Breast epithelium (tissue), 4 donors: ENCODE data around the gene ASS1. TPM values are rescaled to one million over a fixed set of nuclear protein-coding genes. Genes with fewer than 3 reads are reported as not detected.

Experiments used
- DNase-seq, 2 donors: peaks; one replicate each; pipeline ENCODE4 v3.0.0-alpha.2; 2019; ENCODE audit warnings: low spot score in 2 of 2
- H3K27ac ChIP-seq, 2 donors: fragments of 200-600 bp; sonication (generic) in 1 of 2; one replicate each; pipeline ENCODE4 v1.5.1; 2016 to 2019; ENCODE audit warnings: mild to moderate bottlenecking in 1 of 2
- H3K27me3 ChIP-seq, 2 donors: fragments of 200-600 bp; sonication (generic) in 1 of 2; one replicate each; pipeline versions ENCODE4 v1.5.1 to v1.6.0; 2017 to 2019; ENCODE audit warnings: control low read depth in 1 of 2, mild to moderate bottlenecking in 1 of 2
- H3K36me3 ChIP-seq: fragments of 200-600 bp; one replicate; pipeline ENCODE4 v1.5.1; 2019
- H3K4me1 ChIP-seq, 2 donors: fragments of 200-600 bp; sonication (generic); one replicate each; pipeline ENCODE4 v1.5.1; 2016 to 2019; ENCODE audit warnings: control low read depth in 1 of 2
- H3K4me3 ChIP-seq, 3 donors: fragments of 200-600 bp; sonication (generic); 1 replicate in 2 of 3; 2 replicates in 1 of 3; pipeline ENCODE4 v1.5.1; 2016 to 2019; ENCODE audit warnings: mild to moderate bottlenecking in 3 of 3, moderate library complexity in 2 of 3
- H3K9me3 ChIP-seq, 2 donors: fragments of 200-600 bp; sonication (generic) in 1 of 2; one replicate each; pipeline ENCODE4 v1.5.1; 2016 to 2019; ENCODE audit warnings: control low read depth in 1 of 2
- POLR2A ChIP-seq: fragments of 450-650 bp; IDR thresholded peaks from one replicate; pipeline ENCODE4 v1.6.1; 2016; ENCODE audit warnings: antibody characterized with exemption, mild to moderate bottlenecking, moderate library complexity
- POLR2AphosphoS5 ChIP-seq, 3 donors: sonication (generic); formaldehyde crosslinking; IDR thresholded peaks; one replicate each; pipeline ENCODE4 v1.6.1; 2017; ENCODE audit warnings: antibody characterized with exemption in 3 of 3
- intact Hi-C: fragments of 100-400 bp; cut with DNase I; formaldehyde crosslinking; loops from one replicate; pipeline ENCODE4 v1.15.1; 2023; ENCODE audit warnings: low total_unique reads
- total RNA-seq, 3 donors: library from RNA; depleted of rRNA; stranded (reverse); fragments of >200 nt; gene quantifications; one replicate each; pipeline ENCODE4 v1.1.0, GENCODE V29; 2016
- TF ChIP-seq, protein P1 (sequence below), 3 donors: fragments of 450-650 bp; IDR thresholded peaks; one replicate each; pipeline ENCODE4 v1.5.1; 2016 to 2017; ENCODE audit warnings: antibody characterized with exemption in 3 of 3, mild to moderate bottlenecking in 3 of 3, moderate library complexity in 3 of 3

Gene ASS1
- total RNA-seq, 3 donors from 2014 or later: 167 to 514 (median 190) TPM

DNA sequence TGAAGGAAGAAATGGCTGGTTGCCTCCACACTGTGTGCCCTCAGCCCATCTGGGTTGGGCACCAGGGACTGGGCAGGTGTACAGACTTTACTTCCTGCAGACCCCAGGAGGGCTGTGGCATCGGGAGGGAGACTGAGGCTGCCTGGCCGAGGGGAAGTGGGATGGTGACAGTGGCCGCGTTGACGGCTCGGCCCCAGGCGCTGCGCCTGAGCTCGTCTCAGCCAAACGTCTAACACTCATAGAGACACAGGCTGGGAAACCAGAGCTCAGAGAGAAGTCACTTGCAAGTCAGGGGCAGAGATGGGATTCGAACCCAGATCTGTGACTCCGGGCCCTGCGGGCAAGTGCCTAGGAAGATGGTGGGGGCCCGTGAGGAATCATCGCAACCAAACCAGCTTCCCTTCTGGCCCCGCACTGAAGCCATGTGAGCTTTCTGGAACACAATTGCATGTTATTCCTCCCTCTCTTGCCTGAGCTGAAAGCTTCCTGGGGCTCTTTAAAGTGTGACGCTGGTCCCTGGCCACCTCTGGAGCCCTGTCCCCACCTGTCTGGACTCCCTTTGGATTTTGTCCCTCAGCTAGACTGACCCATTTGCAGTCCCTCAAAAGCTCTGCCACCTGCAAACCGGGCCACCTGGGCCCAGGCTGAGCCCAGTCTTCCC lies 81.6 kb downstream of the ASS1 start:
- TF ChIP-seq, protein P1, sequence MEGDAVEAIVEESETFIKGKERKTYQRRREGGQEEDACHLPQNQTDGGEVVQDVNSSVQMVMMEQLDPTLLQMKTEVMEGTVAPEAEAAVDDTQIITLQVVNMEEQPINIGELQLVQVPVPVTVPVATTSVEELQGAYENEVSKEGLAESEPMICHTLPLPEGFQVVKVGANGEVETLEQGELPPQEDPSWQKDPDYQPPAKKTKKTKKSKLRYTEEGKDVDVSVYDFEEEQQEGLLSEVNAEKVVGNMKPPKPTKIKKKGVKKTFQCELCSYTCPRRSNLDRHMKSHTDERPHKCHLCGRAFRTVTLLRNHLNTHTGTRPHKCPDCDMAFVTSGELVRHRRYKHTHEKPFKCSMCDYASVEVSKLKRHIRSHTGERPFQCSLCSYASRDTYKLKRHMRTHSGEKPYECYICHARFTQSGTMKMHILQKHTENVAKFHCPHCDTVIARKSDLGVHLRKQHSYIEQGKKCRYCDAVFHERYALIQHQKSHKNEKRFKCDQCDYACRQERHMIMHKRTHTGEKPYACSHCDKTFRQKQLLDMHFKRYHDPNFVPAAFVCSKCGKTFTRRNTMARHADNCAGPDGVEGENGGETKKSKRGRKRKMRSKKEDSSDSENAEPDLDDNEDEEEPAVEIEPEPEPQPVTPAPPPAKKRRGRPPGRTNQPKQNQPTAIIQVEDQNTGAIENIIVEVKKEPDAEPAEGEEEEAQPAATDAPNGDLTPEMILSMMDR (IDR thresholded peaks at IDR 0.05): no peak
- TF ChIP-seq POLR2AphosphoS5 (IDR thresholded peaks at IDR 0.05) (no peak), POLR2A (no peak)
- no peak for DNase-seq
- H3K4me1 ChIP-seq: no peaks in the 10 kb centered on the region
- intact Hi-C loops: no loop called here
- peaks cover 0 to 6% of the 10 kb centered on the region in 2 donors for H3K27me3 ChIP-seq
- H3K27ac ChIP-seq: no peak overlapping the region
- no peaks in the 10 kb centered on the region for H3K36me3 ChIP-seq
- no peak overlapping the region for H3K4me3 ChIP-seq
- no peaks in the 10 kb centered on the region for H3K9me3 ChIP-seq

DNA sequence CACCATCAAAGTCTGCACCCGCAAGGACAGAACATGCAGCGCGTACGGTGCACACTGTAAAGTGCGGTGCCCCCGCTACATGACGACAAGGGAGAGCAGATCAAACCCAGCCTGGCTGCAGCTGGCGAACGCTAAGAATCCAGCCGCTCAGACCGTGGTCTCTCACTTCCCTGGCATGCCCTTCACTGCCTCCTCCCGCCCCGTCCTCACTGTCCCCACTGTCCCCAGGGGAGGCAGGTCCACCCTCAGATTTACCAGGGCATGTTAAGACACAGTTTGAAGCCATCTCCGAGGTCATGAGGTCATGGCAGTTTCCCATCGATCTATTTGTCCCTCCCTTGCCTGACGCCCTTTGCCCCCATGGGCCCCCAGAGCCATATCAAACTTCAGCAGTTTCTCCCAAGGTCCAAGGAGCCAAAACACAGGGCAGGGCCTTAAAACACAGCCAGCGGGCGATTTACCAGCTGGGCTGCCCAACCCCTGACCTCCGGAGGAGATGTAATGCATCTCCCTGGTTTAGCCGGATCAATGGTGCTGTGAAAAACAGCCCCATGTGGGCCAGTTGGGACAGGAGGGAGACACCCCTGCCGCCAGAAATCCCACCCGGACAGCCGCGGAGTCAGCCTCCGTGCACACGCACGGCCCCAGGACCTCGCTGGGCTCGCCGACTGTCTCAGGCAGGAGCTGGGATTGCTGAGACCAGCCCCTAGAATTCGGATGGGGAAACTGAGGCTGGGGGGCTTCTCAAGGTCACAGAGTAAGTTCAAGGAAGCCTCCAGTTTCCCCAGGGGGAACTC lies 82.3 kb downstream of the ASS1 start:
- no peak for TF ChIP-seq POLR2AphosphoS5 (IDR thresholded peaks at IDR 0.05)
- TF ChIP-seq, protein P1 (IDR thresholded peaks at IDR 0.05): no peak
- no peak for TF ChIP-seq POLR2A
- Histone ChIP-seq H3K27me3 (peaks cover 0 to 6% of the 10 kb centered on the region in 2 donors), H3K4me3 (no peak overlapping the region), H3K4me1 (no peaks in the 10 kb centered on the region), H3K27ac (no peak overlapping the region), H3K36me3 (no peaks in the 10 kb centered on the region), H3K9me3 (no peaks in the 10 kb centered on the region)
- DNase-seq: no peak
- intact Hi-C loops: no loop called here

DNA sequence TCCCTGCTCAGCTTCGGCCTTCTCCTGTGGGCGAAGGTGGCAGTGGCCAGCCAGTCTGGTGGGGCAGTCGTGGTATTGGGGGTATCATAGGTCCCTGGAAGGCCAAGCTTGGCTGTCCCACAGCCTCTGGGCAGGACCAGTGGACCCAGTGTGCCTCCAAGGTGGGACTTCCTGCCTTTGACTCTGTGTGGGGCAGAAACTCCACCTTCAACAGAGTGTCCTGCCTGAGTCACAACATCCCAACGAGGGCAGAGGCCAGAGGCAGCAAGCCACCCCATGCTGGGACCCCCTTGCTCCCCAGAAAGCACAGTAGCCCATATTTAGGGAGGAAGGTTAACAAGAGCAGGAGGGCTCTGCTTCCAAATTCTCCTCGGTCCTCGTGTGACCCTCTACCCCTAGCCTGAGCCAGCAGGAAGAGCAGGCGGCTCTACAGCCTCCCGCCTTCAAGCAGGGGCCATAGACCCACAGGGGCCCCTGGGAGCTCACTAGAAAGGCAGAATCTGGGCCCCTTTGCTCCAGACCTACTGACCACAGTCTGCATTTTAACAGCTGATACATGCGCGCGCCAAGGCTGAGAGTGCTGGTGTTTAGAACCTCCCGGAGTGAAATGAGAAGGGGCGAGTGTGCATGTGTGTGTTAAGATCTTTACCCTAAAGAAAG lies 83.0 kb downstream of the ASS1 start:
- Histone ChIP-seq H3K4me1 (no peaks in the 10 kb centered on the region), H3K27ac (no peak overlapping the region), H3K4me3 (no peak overlapping the region), H3K27me3 (peaks cover 0 to 6% of the 10 kb centered on the region in 2 donors), H3K9me3 (no peaks in the 10 kb centered on the region), H3K36me3 (no peaks in the 10 kb centered on the region)
- intact Hi-C loops: no loop called here
- DNase-seq: no peak
- no peak for TF ChIP-seq POLR2A
- no peak for TF ChIP-seq POLR2AphosphoS5 (IDR thresholded peaks at IDR 0.05)
- TF ChIP-seq, protein P1 (IDR thresholded peaks at IDR 0.05): no peak

DNA sequence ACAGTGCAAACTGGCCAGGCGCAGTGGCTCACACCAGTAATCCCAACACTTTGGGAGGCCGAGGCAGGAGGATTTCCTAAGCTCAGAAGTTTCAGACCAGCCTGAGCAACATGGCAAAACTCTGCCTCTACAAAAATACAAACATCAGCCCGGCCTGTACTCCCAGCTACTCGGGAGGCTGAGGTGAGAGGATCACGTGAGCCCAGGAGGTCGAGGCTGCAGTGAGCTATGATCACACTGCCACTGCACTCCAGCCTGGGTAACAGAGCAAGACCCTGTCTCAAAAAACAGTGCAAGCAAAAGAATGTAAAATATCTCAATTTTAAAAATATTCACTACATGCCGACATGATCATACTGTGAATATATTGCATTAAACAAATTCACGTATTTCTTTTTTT lies 83.9 kb downstream of the ASS1 start:
- intact Hi-C loops: no loop called here
- H3K36me3 ChIP-seq: no peaks in the 10 kb centered on the region
- peaks cover 0 to 6% of the 10 kb centered on the region in 2 donors for H3K27me3 ChIP-seq
- TF ChIP-seq POLR2A: no peak
- TF ChIP-seq, protein P1 (IDR thresholded peaks at IDR 0.05): no peak
- no peak for TF ChIP-seq POLR2AphosphoS5 (IDR thresholded peaks at IDR 0.05)
- DNase-seq: no peak
- no peaks in the 10 kb centered on the region for H3K4me1 ChIP-seq
- H3K9me3 ChIP-seq: no peaks in the 10 kb centered on the region
- H3K4me3 ChIP-seq: no peak overlapping the region
- H3K27ac ChIP-seq: no peak overlapping the region

DNA sequence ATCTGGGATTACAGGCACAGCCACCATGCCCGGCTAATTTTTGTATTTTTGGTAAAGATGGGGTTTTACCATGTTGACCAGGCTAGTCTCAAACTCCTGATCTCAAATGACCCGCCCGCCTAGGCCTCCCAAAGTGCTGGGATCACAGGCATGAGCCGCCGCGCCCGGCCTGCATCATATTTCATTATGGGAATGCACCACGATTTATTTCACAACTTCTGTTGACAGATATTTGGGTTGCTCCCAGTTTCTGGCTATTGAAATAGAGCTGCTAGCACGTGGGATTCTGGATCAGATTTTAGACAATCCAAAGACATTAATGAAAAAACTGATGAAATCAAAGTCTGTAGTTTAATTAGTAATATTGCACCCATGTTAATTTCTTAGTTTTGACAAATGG lies 86.2 kb downstream of the ASS1 start:
- intact Hi-C loops: no loop called here
- no peaks in the 10 kb centered on the region for H3K9me3 ChIP-seq
- H3K27me3 ChIP-seq: peaks cover 0 to 16% of the 10 kb centered on the region in 2 donors
- no peaks in the 10 kb centered on the region for H3K36me3 ChIP-seq
- TF ChIP-seq POLR2AphosphoS5 (IDR thresholded peaks at IDR 0.05) (no peak), POLR2A (no peak)
- TF ChIP-seq, protein P1 (IDR thresholded peaks at IDR 0.05): no peak
- H3K4me1 ChIP-seq: no peaks in the 10 kb centered on the region
- H3K27ac ChIP-seq: no peak overlapping the region
- DNase-seq: no peak
- H3K4me3 ChIP-seq: no peak overlapping the region
